Cardiac septum (tissue), 1 donor: ENCODE measurements around the gene EPRS1. TPM values are rescaled to one million over a fixed set of nuclear protein-coding genes. Genes with fewer than 3 reads are reported as not detected.
"Not testable (repeated sequence)": the region's sequence is repeated elsewhere in the genome, so short reads cannot be mapped to it uniquely, and the experiment has no call there.

ENCODE experiments used
- DNase-seq: peaks from one replicate; pipeline ENCODE4 v3.0.0-alpha.2; 2020; ENCODE audit warnings: low spot score
- intact Hi-C: fragments of 100-400 bp; cut with DNase I; formaldehyde crosslinking; loops from one replicate; pipeline ENCODE4 v1.14.0; 2022
- total RNA-seq: library from RNA; stranded (reverse); fragmentation: NEBNext Ultra II Directional; extraction: Animal tissue kit (Norgen Biotek cat#: 25700); gene quantifications from one replicate; pipeline ENCODE4 v1.2.1, GENCODE V29; 2021
- donor health status: DM: no; HTN: no; CAD: no.

The EPRS1 gene
- total RNA-seq, 1 donor from 2014 or later: 62.0 TPM

GRCh38 chr1:220044678-220045355 lies 1.5 kb downstream of the EPRS1 start:
- no peak for DNase-seq
- intact Hi-C loops: loop anchor here (5.0 kb wide), 1 partner anchor 47 kb away; the partner anchor contains the start of gene IARS2

- intact Hi-C loops: no loop called here
Measured at GRCh38 chr1:220043646-220044045, 2.7 kb downstream of the EPRS1 start.

GRCh38 chr1:220040028-220040596 lies 6.2 kb downstream of the EPRS1 start:
- no peak for DNase-seq
- intact Hi-C loops: no loop called here

More at GRCh38 chr1:220043646-220044045, 2.7 kb downstream of the EPRS1 start:
- DNase-seq: no peak

GRCh38 chr1:220038640-220039039 lies 7.7 kb downstream of the EPRS1 start:
- intact Hi-C loops: no loop called here
- no peak for DNase-seq

- DNase-seq, intact Hi-C loops: not testable (repeated sequence)
Measured at GRCh38 chr1:220037810-220038209, 8.5 kb downstream of the EPRS1 start.

GRCh38 chr1:220032911-220033310 lies 13.4 kb downstream of the EPRS1 start:
- DNase-seq: no peak
- intact Hi-C loops: no loop called here

- DNase-seq: no peak
- intact Hi-C loops: no loop called here
Measured at GRCh38 chr1:220031287-220031686, 15.0 kb downstream of the EPRS1 start.

GRCh38 chr1:220028346-220028895 lies 17.9 kb downstream of the EPRS1 start:
- intact Hi-C loops: no loop called here
- no peak for DNase-seq

GRCh38 chr1:220019071-220019470 lies 27.2 kb downstream of the EPRS1 start:
- intact Hi-C loops: no loop called here

GRCh38 chr1:220013497-220013896 lies 32.8 kb downstream of the EPRS1 start:
- DNase-seq: no peak
- intact Hi-C loops: no loop called here

More at GRCh38 chr1:220019071-220019470, 27.2 kb downstream of the EPRS1 start:
- DNase-seq: no peak

GRCh38 chr1:220012259-220012658 lies 34.0 kb downstream of the EPRS1 start:
- no peak for DNase-seq
- intact Hi-C loops: no loop called here

- intact Hi-C loops: no loop called here
- DNase-seq: no peak
Measured at GRCh38 chr1:220011620-220012019, 34.7 kb downstream of the EPRS1 start.

GRCh38 chr1:220007438-220007837 lies 38.9 kb downstream of the EPRS1 start:
- DNase-seq: no peak
- intact Hi-C loops: no loop called here

- intact Hi-C loops: no loop called here
- no peak for DNase-seq
Measured at GRCh38 chr1:220005489-220005888, 40.8 kb downstream of the EPRS1 start.

- DNase-seq: no peak
- intact Hi-C loops: no loop called here
Measured at GRCh38 chr1:220003610-220004299, 42.5 kb downstream of the EPRS1 start.

GRCh38 chr1:220003015-220003414 lies 43.3 kb downstream of the EPRS1 start:
- DNase-seq: no peak
- intact Hi-C loops: no loop called here

GRCh38 chr1:220001095-220001501 lies 45.2 kb downstream of the EPRS1 start:
- DNase-seq: no peak

GRCh38 chr1:219999821-220000220 lies 46.5 kb downstream of the EPRS1 start:
- no peak for DNase-seq
- intact Hi-C loops: no loop called here

More at GRCh38 chr1:220001095-220001501, 45.2 kb downstream of the EPRS1 start:
- intact Hi-C loops: no loop called here
